ENCODE data around the gene KPNA6. TPM values are rescaled to one million over a fixed set of nuclear protein-coding genes. Genes with fewer than 3 reads are reported as not detected.

Gene KPNA6
- total RNA-seq, 1 experiment from 2014 or later, result 86.9 TPM

DNA sequence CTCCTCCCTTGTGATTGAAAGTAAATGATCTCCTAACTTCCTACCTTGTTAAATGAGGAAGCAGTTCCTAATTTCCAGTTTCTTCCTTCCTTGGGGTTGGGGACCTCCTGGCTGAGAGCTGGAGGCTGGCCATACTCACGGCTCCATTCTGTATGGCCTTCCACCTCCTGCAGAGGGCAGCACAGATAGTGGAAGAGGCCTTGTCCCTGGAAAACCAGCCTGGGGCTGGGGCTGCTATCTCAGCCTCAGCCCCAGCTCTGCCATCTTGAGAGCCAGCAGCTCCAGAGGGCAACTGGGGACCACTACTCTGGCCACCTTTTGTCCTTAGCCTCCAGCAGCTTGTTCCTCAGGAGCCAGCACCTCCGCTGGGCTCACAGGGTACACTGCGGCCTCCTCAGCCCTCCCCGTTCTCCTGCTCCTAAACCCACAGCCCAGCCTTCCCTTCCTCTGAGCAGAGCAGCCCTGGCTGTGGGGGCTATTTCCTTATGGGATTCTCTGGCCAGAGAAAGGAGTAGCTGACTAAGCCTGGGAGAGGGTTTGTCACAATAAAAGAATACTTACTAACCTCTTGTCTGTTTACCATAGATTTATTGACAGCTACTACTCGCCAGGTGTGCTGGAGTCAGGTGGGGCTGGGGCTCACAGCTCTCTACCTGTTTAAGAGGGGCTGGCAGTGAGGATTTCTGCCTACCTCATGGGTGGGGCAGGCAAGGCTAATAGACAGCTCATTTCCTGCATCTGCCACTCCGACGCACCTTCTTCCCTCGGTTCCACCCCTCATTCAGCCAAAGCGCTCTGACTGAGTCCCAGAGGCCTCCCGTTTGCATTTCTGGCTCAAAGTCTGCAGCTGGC, 108.0 kb downstream of the KPNA6 start:
- Mint-ChIP-seq H3K4me1 (ENCODE audit: insufficient read depth, unreplicated experiment) (peaks cover 1% of the 10 kb centered on the region), H3K4me3 (ENCODE audit: unreplicated experiment) (no peak overlapping the region), H3K27ac (ENCODE audit: low read depth, unreplicated experiment) (peak overlapping the region; percentile 54), H3K9me3 (ENCODE audit: unreplicated experiment) (no peaks in the 10 kb centered on the region), H3K27me3 (ENCODE audit: insufficient read depth, unreplicated experiment) (no peaks in the 10 kb centered on the region), H3K36me3 (ENCODE audit: insufficient read depth, unreplicated experiment) (peaks cover 43% of the 10 kb centered on the region)
- intact Hi-C loops (cut with micrococcal nuclease), result loop anchor here (1.0 to 5.0 kb wide), 4 partner anchors 75 to 198 kb away; partner anchors contain the start of gene BSDC1
- DNase-seq (ENCODE audit: unreplicated experiment), result peak; percentile 75
- no TSS peak for BruUV-seq (replicated peaks)
- TF ChIP-seq, protein P1, sequence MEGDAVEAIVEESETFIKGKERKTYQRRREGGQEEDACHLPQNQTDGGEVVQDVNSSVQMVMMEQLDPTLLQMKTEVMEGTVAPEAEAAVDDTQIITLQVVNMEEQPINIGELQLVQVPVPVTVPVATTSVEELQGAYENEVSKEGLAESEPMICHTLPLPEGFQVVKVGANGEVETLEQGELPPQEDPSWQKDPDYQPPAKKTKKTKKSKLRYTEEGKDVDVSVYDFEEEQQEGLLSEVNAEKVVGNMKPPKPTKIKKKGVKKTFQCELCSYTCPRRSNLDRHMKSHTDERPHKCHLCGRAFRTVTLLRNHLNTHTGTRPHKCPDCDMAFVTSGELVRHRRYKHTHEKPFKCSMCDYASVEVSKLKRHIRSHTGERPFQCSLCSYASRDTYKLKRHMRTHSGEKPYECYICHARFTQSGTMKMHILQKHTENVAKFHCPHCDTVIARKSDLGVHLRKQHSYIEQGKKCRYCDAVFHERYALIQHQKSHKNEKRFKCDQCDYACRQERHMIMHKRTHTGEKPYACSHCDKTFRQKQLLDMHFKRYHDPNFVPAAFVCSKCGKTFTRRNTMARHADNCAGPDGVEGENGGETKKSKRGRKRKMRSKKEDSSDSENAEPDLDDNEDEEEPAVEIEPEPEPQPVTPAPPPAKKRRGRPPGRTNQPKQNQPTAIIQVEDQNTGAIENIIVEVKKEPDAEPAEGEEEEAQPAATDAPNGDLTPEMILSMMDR (IDR thresholded peaks at IDR 0.05; ENCODE audit: unreplicated experiment), result peak; percentile 79
- CTCF ChIA-PET, result interaction anchor here (0.5 to 3.1 kb wide), 40 partner anchors 8 to 759 kb away, joined by 3 to 24 read pairs (median 4); partner anchors contain the start of genes BSDC1, CCDC28B, HDAC1 and IQCC
- POLR2A ChIA-PET, result interaction anchor here (0.6 to 2.3 kb wide), 14 partner anchors 10 to 178 kb away, joined by 3 to 19 read pairs (median 4); partner anchors contain the start of genes BSDC1, CCDC28B, IQCC and TXLNA

DNA sequence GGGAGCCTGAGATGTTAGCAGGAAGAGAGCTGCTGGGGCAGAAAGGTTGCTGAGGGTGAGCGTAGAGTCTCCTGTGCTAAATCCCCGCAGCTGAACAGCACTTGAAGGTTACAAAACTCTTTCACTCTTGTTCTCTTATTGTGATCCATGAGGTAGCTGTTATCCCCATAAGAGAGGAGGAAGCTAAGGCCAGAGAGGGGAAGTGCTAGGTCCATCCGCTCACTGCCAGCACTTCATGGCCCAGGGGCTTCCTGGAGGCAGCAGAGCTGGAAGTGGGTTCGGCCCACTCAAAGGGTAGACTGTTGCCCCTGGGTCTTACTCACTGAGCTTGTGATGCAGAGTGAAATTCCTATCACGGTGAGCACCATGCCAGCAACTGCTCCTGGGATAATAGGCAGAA, 108.7 kb downstream of the KPNA6 start:
- H3K27ac Mint-ChIP-seq (ENCODE audit: low read depth, unreplicated experiment), result peak overlapping the region; percentile 54
- no peak for DNase-seq (ENCODE audit: unreplicated experiment)
- H3K4me3 Mint-ChIP-seq (ENCODE audit: unreplicated experiment), result no peak overlapping the region
- ChIA-PET POLR2A (interaction anchor here (1.2 to 2.3 kb wide), 6 partner anchors 10 to 178 kb away, joined by 3 to 19 read pairs (median 4); partner anchors contain the start of genes BSDC1, IQCC and TXLNA), CTCF (interaction anchor here (0.5 to 3.1 kb wide), 30 partner anchors 10 to 199 kb away, joined by 3 to 24 read pairs (median 5); partner anchors contain the start of genes BSDC1, HDAC1, IQCC and MARCKSL1)
- BruUV-seq (replicated peaks), result no TSS peak
- peaks cover 43% of the 10 kb centered on the region for H3K36me3 Mint-ChIP-seq (ENCODE audit: insufficient read depth, unreplicated experiment)
- no peaks in the 10 kb centered on the region for H3K27me3 Mint-ChIP-seq (ENCODE audit: insufficient read depth, unreplicated experiment)
- peaks cover 8% of the 10 kb centered on the region for H3K4me1 Mint-ChIP-seq (ENCODE audit: insufficient read depth, unreplicated experiment)
- no peaks in the 10 kb centered on the region for H3K9me3 Mint-ChIP-seq (ENCODE audit: unreplicated experiment)
- intact Hi-C loops (cut with micrococcal nuclease), result loop anchor here (5.0 kb wide), 1 partner anchor 176 kb away; the partner anchor contains the start of gene BSDC1
- TF ChIP-seq, protein P1 (IDR thresholded peaks at IDR 0.05; ENCODE audit: unreplicated experiment), result no peak

- Mint-ChIP-seq H3K4me3 (ENCODE audit: unreplicated experiment) (no peak overlapping the region), H3K27me3 (ENCODE audit: insufficient read depth, unreplicated experiment) (no peaks in the 10 kb centered on the region), H3K9me3 (ENCODE audit: unreplicated experiment) (no peaks in the 10 kb centered on the region), H3K27ac (ENCODE audit: low read depth, unreplicated experiment) (no peak overlapping the region), H3K4me1 (ENCODE audit: insufficient read depth, unreplicated experiment) (peaks cover 9% of the 10 kb centered on the region), H3K36me3 (ENCODE audit: insufficient read depth, unreplicated experiment) (peaks cover 52% of the 10 kb centered on the region)
- no peak for DNase-seq (ENCODE audit: unreplicated experiment)
- ChIA-PET POLR2A (interaction anchor here (0.6 to 1.3 kb wide), 4 partner anchors 9 to 85 kb away, joined by 3 to 7 read pairs (median 3); partner anchors contain the start of gene IQCC), CTCF (interaction anchor here (0.5 to 0.6 kb wide), 3 partner anchors 17 to 470 kb away, joined by 3 read pairs; partner anchors contain the start of gene KPNA6)
- intact Hi-C loops (cut with micrococcal nuclease), result loop anchor here (5.0 kb wide), 1 partner anchor 173 kb away; the partner anchor contains the start of gene BSDC1
- no TSS peak for BruUV-seq (replicated peaks)
- TF ChIP-seq, protein P1 (IDR thresholded peaks at IDR 0.05; ENCODE audit: unreplicated experiment), result no peak
Measured at GRCh38 chr1:32219022-32219421, 111.2 kb downstream of the KPNA6 start.
